ENCODE data around the gene MAP6. TPM values are rescaled to one million over a fixed set of nuclear protein-coding genes. Genes with fewer than 3 reads are reported as not detected.

MAP6 gene
- total RNA-seq, 4 donors from 2014 or later = 7.9 to 22.1 (median 14.4) TPM

GRCh38 chr11:75639762-75640181 is 29.1 kb downstream of the MAP6 start:
- Histone ChIP-seq H3K9me3 (no peaks in the 10 kb centered on the region), H3K27me3 (no peaks in the 10 kb centered on the region), H3K4me1 (peaks cover 0 to 7% of the 10 kb centered on the region in 2 donors), H3K36me3 (no peaks in the 10 kb centered on the region), H3K27ac (no peak overlapping the region), H3K4me3 (no peak overlapping the region)
- DNase-seq = peak; percentile 40 to 64
- intact Hi-C loops (cut with DNase I; ENCODE audit: low total_unique reads) = no loop called here
- no peak for TF ChIP-seq POLR2A (IDR thresholded peaks at IDR 0.05)
- TF ChIP-seq CTCF (IDR thresholded peaks at IDR 0.05) = no peak

- Histone ChIP-seq H3K4me3 (no peak overlapping the region), H3K4me1 (peaks cover 0 to 7% of the 10 kb centered on the region in 2 donors), H3K27me3 (no peaks in the 10 kb centered on the region)
These were observed 30.8 kb downstream of the MAP6 start for GRCh38 chr11:75637998-75638397.

DNA sequence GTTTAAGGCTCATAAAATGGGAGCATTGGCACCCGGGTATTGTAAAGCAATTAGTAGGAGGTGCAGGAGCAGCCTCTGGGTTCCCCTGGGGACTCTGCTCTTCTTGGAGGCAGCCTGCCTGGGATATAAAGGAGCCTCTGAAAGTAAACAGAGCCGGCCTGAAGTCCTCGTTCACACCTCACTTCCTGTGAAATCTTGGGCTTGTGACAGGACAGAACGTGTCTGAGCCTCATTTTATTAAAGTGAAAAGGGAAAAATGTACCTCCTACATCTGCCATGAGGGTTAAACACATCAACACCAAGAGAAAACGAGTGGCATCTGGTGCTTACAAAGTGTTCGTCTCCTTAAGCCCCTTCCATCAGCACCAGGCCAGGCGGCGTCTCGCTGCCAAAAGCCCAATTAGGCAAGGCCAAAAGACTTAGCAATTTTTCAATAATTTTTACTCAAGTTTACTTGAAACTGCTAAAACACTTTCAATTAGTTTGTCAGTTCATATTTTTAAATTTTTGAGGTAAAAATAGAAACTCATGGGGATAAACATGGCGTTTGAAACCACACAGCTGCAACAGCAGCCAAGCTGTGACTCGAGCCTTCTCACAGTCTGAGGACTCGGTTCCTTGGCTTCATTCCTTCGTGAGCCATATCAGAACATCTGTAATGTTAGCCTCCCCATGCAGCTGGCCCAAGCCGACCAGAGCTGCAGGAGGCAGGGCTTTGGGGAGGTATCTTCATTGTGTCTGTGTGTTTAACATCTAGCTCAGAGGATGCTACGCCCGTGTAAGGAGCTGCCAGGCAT is 33.6 kb downstream of the MAP6 start:
- no peak overlapping the region for H3K4me3 ChIP-seq
- H3K4me1 ChIP-seq = peaks cover 0 to 6% of the 10 kb centered on the region in 2 donors
- no peaks in the 10 kb centered on the region for H3K9me3 ChIP-seq
- intact Hi-C loops (cut with DNase I; ENCODE audit: low total_unique reads) = no loop called here
- TF ChIP-seq POLR2A (IDR thresholded peaks at IDR 0.05) = no peak
- TF ChIP-seq CTCF (IDR thresholded peaks at IDR 0.05) = no peak
- H3K27me3 ChIP-seq = no peaks in the 10 kb centered on the region
- no peaks in the 10 kb centered on the region for H3K36me3 ChIP-seq
- peak; percentile 35 to 44 for DNase-seq
- H3K27ac ChIP-seq = peak overlapping the region; percentile 29 to 46

More at GRCh38 chr11:75637998-75638397, 30.8 kb downstream of the MAP6 start:
- Histone ChIP-seq H3K36me3 (no peaks in the 10 kb centered on the region), H3K9me3 (no peaks in the 10 kb centered on the region), H3K27ac (no peak overlapping the region)
- intact Hi-C loops (cut with DNase I; ENCODE audit: low total_unique reads) = no loop called here
- TF ChIP-seq POLR2A (IDR thresholded peaks at IDR 0.05) = no peak
- TF ChIP-seq CTCF (IDR thresholded peaks at IDR 0.05) = no peak
- DNase-seq = no peak

GRCh38 chr11:75633409-75634066 is 35.3 kb downstream of the MAP6 start:
- no peak for TF ChIP-seq POLR2A (IDR thresholded peaks at IDR 0.05)
- no peak for TF ChIP-seq CTCF (IDR thresholded peaks at IDR 0.05)
- DNase-seq = no peak
- H3K27ac ChIP-seq = no peak overlapping the region
- no peaks in the 10 kb centered on the region for H3K36me3 ChIP-seq
- H3K4me3 ChIP-seq = no peak overlapping the region
- H3K27me3 ChIP-seq = no peaks in the 10 kb centered on the region
- intact Hi-C loops (cut with DNase I; ENCODE audit: low total_unique reads) = no loop called here
- no peaks in the 10 kb centered on the region for H3K4me1 ChIP-seq
- no peaks in the 10 kb centered on the region for H3K9me3 ChIP-seq

DNA sequence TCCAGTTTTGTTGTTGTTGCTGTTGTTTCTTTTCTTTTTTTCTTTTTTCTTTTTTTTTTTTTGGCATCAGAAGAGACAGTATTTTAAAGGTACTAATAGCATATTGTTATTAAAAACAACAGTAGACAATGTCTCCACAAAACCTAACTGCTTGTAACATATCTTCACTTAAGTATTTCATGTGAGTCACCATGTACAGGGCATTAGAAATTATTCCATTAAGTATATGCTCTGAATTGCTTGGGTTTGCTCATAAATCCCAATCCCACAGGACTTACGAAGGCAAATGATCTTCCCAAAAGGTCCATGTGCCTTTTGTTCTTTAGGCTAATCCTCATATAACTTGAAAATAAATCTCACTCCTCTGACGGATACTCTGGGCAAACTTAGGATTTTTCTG is 35.9 kb downstream of the MAP6 start:
- TF ChIP-seq CTCF (IDR thresholded peaks at IDR 0.05) (no peak), POLR2A (IDR thresholded peaks at IDR 0.05) (no peak)
- Histone ChIP-seq H3K4me3 (no peak overlapping the region), H3K27me3 (no peaks in the 10 kb centered on the region), H3K27ac (no peak overlapping the region), H3K9me3 (no peaks in the 10 kb centered on the region), H3K4me1 (no peaks in the 10 kb centered on the region), H3K36me3 (no peaks in the 10 kb centered on the region)
- intact Hi-C loops (cut with DNase I; ENCODE audit: low total_unique reads) = no loop called here
- no peak for DNase-seq
